ENCODE results near the gene RINL. TPM values are rescaled to one million over a fixed set of nuclear protein-coding genes. Genes with fewer than 3 reads are reported as not detected.
"Not testable (repeated sequence)": the region's sequence is repeated elsewhere in the genome, so short reads cannot be mapped to it uniquely, and the experiment has no call there.

The RINL gene
- total RNA-seq, 2 experiments from 2014 or later = 58.9 to 63.5 TPM

GRCh38 chr19:38829203-38829602 lies 48.9 kb downstream of the RINL start:
- ATAC-seq; H3K4me3 Mint-ChIP-seq; POLR2A ChIA-PET; H3K9me3 Mint-ChIP-seq (ENCODE audit: insufficient read depth); H3K27me3 Mint-ChIP-seq (ENCODE audit: low read depth); DNase-seq; H3K27ac Mint-ChIP-seq; CTCF ChIA-PET: not testable (repeated sequence)
- H3K4me1 Mint-ChIP-seq (ENCODE audit: low read depth) = peaks cover 33% of the 10 kb centered on the region
- peaks cover 32% of the 10 kb centered on the region for H3K36me3 Mint-ChIP-seq (ENCODE audit: low read depth)

GRCh38 chr19:38826856-38827551 lies 51.1 kb downstream of the RINL start:
- no peaks in the 10 kb centered on the region for H3K9me3 Mint-ChIP-seq (ENCODE audit: insufficient read depth)
- ATAC-seq = no peak
- H3K4me1 Mint-ChIP-seq (ENCODE audit: low read depth) = peaks cover 28% of the 10 kb centered on the region
- H3K4me3 Mint-ChIP-seq = no peak overlapping the region
- ChIA-PET POLR2A (interaction anchor here (0.9 kb wide), 1 partner anchor 22 kb away, joined by 3 read pairs; no protein-coding TSS in a partner anchor), CTCF (no interaction called here)
- DNase-seq = no peak
- peaks cover 54% of the 10 kb centered on the region for H3K36me3 Mint-ChIP-seq (ENCODE audit: low read depth)
- no peak overlapping the region for H3K27ac Mint-ChIP-seq
- H3K27me3 Mint-ChIP-seq (ENCODE audit: low read depth) = no peaks in the 10 kb centered on the region

GRCh38 chr19:38825936-38826335 lies 52.1 kb downstream of the RINL start:
- H3K9me3 Mint-ChIP-seq (ENCODE audit: insufficient read depth); H3K27me3 Mint-ChIP-seq (ENCODE audit: low read depth); CTCF ChIA-PET; ATAC-seq; H3K4me3 Mint-ChIP-seq; H3K27ac Mint-ChIP-seq; DNase-seq: not testable (repeated sequence)
- H3K36me3 Mint-ChIP-seq (ENCODE audit: low read depth) = peaks cover 55% of the 10 kb centered on the region
- peaks cover 20% of the 10 kb centered on the region for H3K4me1 Mint-ChIP-seq (ENCODE audit: low read depth)
- POLR2A ChIA-PET = interaction anchor here (0.9 kb wide), 1 partner anchor 10 kb away, joined by 3 read pairs; no protein-coding TSS in a partner anchor

- H3K4me1 Mint-ChIP-seq (ENCODE audit: low read depth); DNase-seq; H3K4me3 Mint-ChIP-seq; H3K27me3 Mint-ChIP-seq (ENCODE audit: low read depth); H3K27ac Mint-ChIP-seq; ATAC-seq; CTCF ChIA-PET; H3K9me3 Mint-ChIP-seq (ENCODE audit: insufficient read depth): not testable (repeated sequence)
- peaks cover 52% of the 10 kb centered on the region for H3K36me3 Mint-ChIP-seq (ENCODE audit: low read depth)
- POLR2A ChIA-PET = interaction anchor here (1.6 kb wide), 1 partner anchor 87 kb away, joined by 3 read pairs; no protein-coding TSS in a partner anchor
These were observed 56.7 kb downstream of the RINL start for GRCh38 chr19:38821230-38821825.

- H3K27ac Mint-ChIP-seq = no peak overlapping the region
- ChIA-PET POLR2A (interaction anchor here (1.6 kb wide), 1 partner anchor 85 kb away, joined by 3 read pairs; no protein-coding TSS in a partner anchor), CTCF (no interaction called here)
- no peak for ATAC-seq
- H3K36me3 Mint-ChIP-seq (ENCODE audit: low read depth) = peaks cover 54% of the 10 kb centered on the region
- no peak overlapping the region for H3K4me3 Mint-ChIP-seq
- H3K27me3 Mint-ChIP-seq (ENCODE audit: low read depth) = no peaks in the 10 kb centered on the region
- H3K9me3 Mint-ChIP-seq (ENCODE audit: insufficient read depth) = no peaks in the 10 kb centered on the region
- no peak for DNase-seq
- H3K4me1 Mint-ChIP-seq (ENCODE audit: low read depth) = peaks cover 3% of the 10 kb centered on the region
These were observed 58.7 kb downstream of the RINL start for GRCh38 chr19:38819231-38819920.

Other genes starting within 250 kb of the RINL start
- 100 to 1,000 TPM; 357 to 373 TPM for gene ACTN4, start 230.6 kb downstream of the RINL start, total RNA-seq
- gene CAPN12, start 133.8 kb downstream of the RINL start, total RNA-seq = 10 to 100 TPM; 12.2 to 16.2 TPM
- gene LGALS7, start 104.8 kb downstream of the RINL start, total RNA-seq = not detected
- not detected for gene LGALS7B, start 89.1 kb downstream of the RINL start, total RNA-seq
- gene LGALS4, start 65.3 kb downstream of the RINL start, total RNA-seq = 1 to 10 TPM; 1.6 to 1.8 TPM
- gene ECH1, start 46.5 kb downstream of the RINL start, total RNA-seq = 100 to 1,000 TPM; 170 to 175 TPM
- 100 to 1,000 TPM; 509 to 553 TPM for gene HNRNPL, start 28.3 kb downstream of the RINL start, total RNA-seq
- 10 to 100 TPM; 36.4 to 40.3 TPM for gene SIRT2, start 21.3 kb upstream of the RINL start, total RNA-seq
- gene NFKBIB, start 21.7 kb upstream of the RINL start, total RNA-seq = 10 to 100 TPM; 31.9 to 36.6 TPM
- 1 to 10 TPM in 1 of 2 experiments, under 1 TPM in 1; 0.79 to 1.1 TPM for gene CCER2, start 33.9 kb upstream of the RINL start, total RNA-seq
- 10 to 100 TPM; 36.2 to 36.6 TPM for gene SARS2, start 52.5 kb upstream of the RINL start, total RNA-seq
- gene MRPS12, start 52.7 kb upstream of the RINL start, total RNA-seq = 10 to 100 TPM; 60.2 to 61.7 TPM
- not detected for gene FBXO17, start 97.5 kb upstream of the RINL start, total RNA-seq
- not detected for gene FBXO27, start 154.3 kb upstream of the RINL start, total RNA-seq
- not detected for gene ACP7, start 206.1 kb upstream of the RINL start, total RNA-seq
- 10 to 100 TPM; 15.3 to 18.2 TPM for gene PAK4, start 247.5 kb upstream of the RINL start, total RNA-seq